Tibial nerve (tissue), 4 donors: ENCODE measurements around the gene OR4K5. TPM values are rescaled to one million over a fixed set of nuclear protein-coding genes. Genes with fewer than 3 reads are reported as not detected.

Experiments
- DNase-seq, 2 donors: peaks; one replicate each; pipeline ENCODE4 v3.0.0-alpha.2; 2019; ENCODE audit warnings: low spot score in 2 of 2
- H3K27ac ChIP-seq, 4 donors: fragments of 200-600 bp; sonication (generic) in 3 of 4; one replicate each; pipeline ENCODE4 v1.5.1; 2017 to 2019; ENCODE audit warnings: mild to moderate bottlenecking in 1 of 4
- H3K27me3 ChIP-seq, 2 donors: fragments of 200-600 bp; sonication (generic) in 1 of 2; one replicate each; pipeline versions ENCODE4 v1.5.1 to v1.6.0; 2017 to 2019
- H3K36me3 ChIP-seq, 3 donors: fragments of 200-600 bp; sonication (generic); one replicate each; pipeline ENCODE4 v1.5.1; 2018 to 2019
- H3K4me1 ChIP-seq, 4 donors: fragments of 200-600 bp; sonication (generic) in 3 of 4; one replicate each; pipeline ENCODE4 v1.5.1; 2017 to 2019
- H3K4me3 ChIP-seq, 4 donors: fragments of 200-600 bp; sonication (generic) in 3 of 4; one replicate each; pipeline ENCODE4 v1.5.1; 2017 to 2019; ENCODE audit warnings: mild to moderate bottlenecking in 1 of 4, moderate library complexity in 1 of 4
- H3K9me3 ChIP-seq, 4 donors: fragments of 200-600 bp; sonication (generic) in 3 of 4; one replicate each; pipeline ENCODE4 v1.5.1; 2017 to 2019
- CTCF ChIP-seq, 5 experiments: fragments of 200-600 bp in 3 of 5; fragments of 450-650 bp in 2 of 5; sonication (generic) in 3 of 5; IDR thresholded peaks; one replicate each; pipeline ENCODE4 v1.5.1; 2016 to 2019; ENCODE audit warnings: antibody characterized with exemption in 5 of 5, mild to moderate bottlenecking in 3 of 5, moderate library complexity in 2 of 5
- EP300 ChIP-seq, 2 donors: sonication (generic); formaldehyde crosslinking; IDR thresholded peaks; one replicate each; pipeline ENCODE4 v1.6.1; 2017; ENCODE audit warnings: antibody characterized with exemption in 2 of 2, mild to moderate bottlenecking in 1 of 2
- POLR2A ChIP-seq, 2 donors: fragments of 450-650 bp; IDR thresholded peaks; one replicate each; pipeline ENCODE4 v1.6.1; 2017; ENCODE audit warnings: antibody characterized with exemption in 2 of 2, mild to moderate bottlenecking in 2 of 2, moderate library complexity in 2 of 2
- WGBS, 2 donors: methylation state at CpG; one replicate each; pipeline ENCODE4 v1.1.5; 2018; 5-methylcytosine and 5-hydroxymethylcytosine counted together
- total RNA-seq, 4 donors: library from RNA; depleted of rRNA; stranded (reverse); fragments of >200 nt; gene quantifications; one replicate each; pipeline ENCODE4 v1.1.0, GENCODE V29; 2016

The OR4K5 gene
- not detected for total RNA-seq

GRCh38 chr14:19920021-19920657 lies at the start of gene OR4K5:
OR4K5 (plus strand) TSS chr14:19920607; CDS start chr14:19920607, 0 bp downstream.
- Histone ChIP-seq H3K4me1 (no peaks in the 10 kb centered on the region), H3K9me3 (no peaks in the 10 kb centered on the region), H3K36me3 (no peaks in the 10 kb centered on the region), H3K4me3 (no peak within 1 kb of the TSS), H3K27ac (no peak within 1 kb of the TSS), H3K27me3 (no peaks in the 10 kb centered on the region)
- TF ChIP-seq EP300 (IDR thresholded peaks at IDR 0.05): no peak
- no peak for TF ChIP-seq CTCF (IDR thresholded peaks at IDR 0.05)
- TF ChIP-seq POLR2A (IDR thresholded peaks at IDR 0.05): no peak
- DNase-seq: no peak

DNA sequence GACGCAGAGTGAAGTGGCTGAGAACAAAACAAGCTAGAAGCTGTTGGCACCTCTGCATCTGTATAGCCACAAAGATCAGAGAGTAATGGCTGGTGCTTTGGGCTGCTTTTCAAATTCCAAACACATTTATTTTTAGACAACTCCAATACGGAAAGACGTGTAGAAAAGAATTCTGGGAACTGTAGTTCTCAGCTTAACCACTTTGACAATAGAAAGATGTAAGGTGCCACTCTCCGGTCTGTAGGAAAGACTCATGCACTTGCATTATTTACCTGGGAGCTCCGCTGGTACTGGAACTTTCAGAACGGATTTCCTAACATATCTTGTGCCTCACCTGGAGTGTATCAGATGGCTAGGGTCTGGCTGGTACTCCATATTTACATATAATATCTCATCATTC lies 47.2 kb upstream of the OR4K5 start:
- Histone ChIP-seq H3K4me1 (no peaks in the 10 kb centered on the region), H3K36me3 (no peaks in the 10 kb centered on the region), H3K9me3 (peaks cover 0 to 2% (median 0%) of the 10 kb centered on the region in 4 donors), H3K27me3 (no peaks in the 10 kb centered on the region), H3K4me3 (no peak overlapping the region), H3K27ac (no peak overlapping the region)
- DNase-seq: no peak
- 33 to 37% methylated on average over 6 of the region's 6 CpGs for WGBS, 2 donors
- TF ChIP-seq EP300 (IDR thresholded peaks at IDR 0.05) (no peak), POLR2A (IDR thresholded peaks at IDR 0.05) (no peak), CTCF (IDR thresholded peaks at IDR 0.05) (no peak)

DNA sequence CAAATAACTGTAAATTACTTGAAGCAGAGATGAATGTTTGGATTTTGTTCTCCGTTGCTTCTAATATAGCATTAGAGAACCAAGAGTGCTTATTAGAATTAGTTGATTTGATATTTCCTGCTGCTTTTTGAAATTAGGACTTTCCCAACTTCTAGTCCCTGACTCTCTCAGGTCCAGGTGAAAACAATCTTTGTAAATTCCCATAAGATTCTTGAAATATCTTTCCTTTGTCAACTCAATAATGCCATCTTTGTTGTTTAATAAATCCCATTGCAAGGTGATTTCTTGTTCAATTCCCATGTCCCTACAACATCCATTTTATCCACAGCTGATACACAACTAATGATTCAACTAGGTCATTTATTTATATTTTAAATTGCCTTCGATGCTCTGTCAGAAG lies 45.6 kb upstream of the OR4K5 start, which contains the start of gene OR4K2:
Gene OR4K2 (plus strand): TSS at position 301 of the 400 bp plus-strand sequence. CDS start 1,126 bp downstream, outside the sequence.
- no peaks in the 10 kb centered on the region for H3K36me3 ChIP-seq
- no peak within 1 kb of the TSS for H3K4me3 ChIP-seq
- no peaks in the 10 kb centered on the region for H3K4me1 ChIP-seq
- WGBS, 2 donors: 56 to 71% methylated on average over 2 of the region's 2 CpGs
- H3K27me3 ChIP-seq: no peaks in the 10 kb centered on the region
- H3K9me3 ChIP-seq: peaks cover 0 to 4% (median 0%) of the 10 kb centered on the region in 4 donors
- no peak for TF ChIP-seq CTCF (IDR thresholded peaks at IDR 0.05)
- TF ChIP-seq EP300 (IDR thresholded peaks at IDR 0.05): no peak
- no peak for TF ChIP-seq POLR2A (IDR thresholded peaks at IDR 0.05)
- no peak within 1 kb of the TSS for H3K27ac ChIP-seq
- no peak for DNase-seq

DNA sequence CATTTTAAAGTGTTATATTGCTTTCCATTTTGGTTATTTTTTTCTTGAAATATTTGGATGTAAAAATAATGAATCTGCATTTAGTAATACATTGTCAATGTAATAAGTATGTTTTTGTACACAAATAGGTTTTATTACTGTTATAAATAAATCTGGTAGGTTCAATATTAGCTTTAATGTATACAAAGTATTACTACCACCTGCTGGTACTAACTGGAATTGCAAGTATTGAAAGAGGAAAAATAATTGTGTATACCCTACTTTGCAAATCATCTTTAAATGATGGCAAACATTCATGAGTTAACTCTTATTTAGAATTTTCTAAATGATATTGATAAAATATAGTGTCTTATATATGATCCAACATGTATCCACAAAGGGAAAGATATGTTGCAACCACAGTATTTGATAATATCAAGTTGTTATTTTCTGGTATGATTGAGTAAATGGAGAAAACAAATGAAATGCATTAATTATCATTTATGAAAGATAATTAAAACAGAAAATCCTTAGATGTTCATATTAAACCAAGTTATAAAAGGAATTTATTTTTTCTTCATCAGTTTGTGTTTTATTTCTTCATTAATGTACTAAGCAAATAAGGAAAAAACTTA lies 42.3 kb upstream of the OR4K5 start:
- Histone ChIP-seq H3K36me3 (no peaks in the 10 kb centered on the region), H3K9me3 (peaks cover 0 to 4% (median 0%) of the 10 kb centered on the region in 4 donors), H3K27me3 (no peaks in the 10 kb centered on the region), H3K4me1 (no peaks in the 10 kb centered on the region), H3K27ac (no peak overlapping the region), H3K4me3 (no peak overlapping the region)
- no peak for DNase-seq
- TF ChIP-seq POLR2A (IDR thresholded peaks at IDR 0.05): no peak
- TF ChIP-seq CTCF (IDR thresholded peaks at IDR 0.05): peak in 3 of 5 experiments; percentile 7 to 37 (median 17)
- TF ChIP-seq EP300 (IDR thresholded peaks at IDR 0.05): no peak

DNA sequence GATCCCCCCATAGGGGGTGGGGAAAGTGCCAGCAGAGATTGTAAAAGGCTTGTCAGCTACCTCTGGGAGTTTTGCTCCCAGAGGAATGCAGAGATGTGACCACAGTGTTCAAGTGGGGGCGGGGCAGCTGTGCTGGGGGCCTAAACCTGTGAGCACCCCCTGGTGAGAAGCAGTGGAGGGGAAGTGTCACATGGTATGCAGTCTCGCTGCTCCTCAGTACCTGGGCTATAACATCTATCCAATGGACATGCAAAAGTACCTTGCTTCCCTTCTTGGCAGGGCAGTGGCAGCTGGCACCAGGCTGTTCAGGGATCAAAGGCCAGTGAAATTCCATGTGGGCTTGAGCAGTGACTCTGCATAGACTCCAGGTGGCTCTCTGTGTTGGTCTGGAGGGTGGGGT lies 25.1 kb upstream of the OR4K5 start:
- Histone ChIP-seq H3K9me3 (peaks cover 0 to 76% (median 10%) of the 10 kb centered on the region in 4 donors), H3K27me3 (no peaks in the 10 kb centered on the region), H3K27ac (no peak overlapping the region), H3K36me3 (no peaks in the 10 kb centered on the region), H3K4me3 (no peak overlapping the region), H3K4me1 (no peaks in the 10 kb centered on the region)
- TF ChIP-seq POLR2A (IDR thresholded peaks at IDR 0.05): no peak
- TF ChIP-seq EP300 (IDR thresholded peaks at IDR 0.05): no peak
- no peak for TF ChIP-seq CTCF (IDR thresholded peaks at IDR 0.05)
- no peak for DNase-seq
- 36 to 58% methylated on average over 2 of the region's 2 CpGs for WGBS, 2 donors
